Neural progenitor cell (in vitro differentiated cells): Measurements from ENCODE around the gene G6PD. TPM values are rescaled to one million over a fixed set of nuclear protein-coding genes. Genes with fewer than 3 reads are reported as not detected.

Experiments used
- DNase-seq: peaks from one replicate; pipeline ENCODE4 v3.0.0-alpha.2; 2016; ENCODE audit warnings: low spot score
- H2AFZ ChIP-seq: fragments of 200-600 bp; sonication (generic); replicated peaks from 2 replicates; pipeline ENCODE4 v1.6.1; 2016; ENCODE audit warnings: antibody characterized with exemption
- H3F3A ChIP-seq: fragments of 200-600 bp; sonication (generic); 2 replicates; pipeline ENCODE4 v1.6.1; 2016; ENCODE audit warnings: antibody characterized with exemption, low read depth
- H3K27ac ChIP-seq: fragments of 200-600 bp; sonication (generic); 2 replicates; pipeline ENCODE4 v1.5.1; 2016; ENCODE audit warnings: mild to moderate bottlenecking
- H3K27me3 ChIP-seq: fragments of 200-600 bp; sonication (generic); 2 replicates; pipeline ENCODE4 v1.6.1; 2016; ENCODE audit warnings: mild to moderate bottlenecking, moderate library complexity
- H3K36me3 ChIP-seq: fragments of 200-600 bp; sonication (generic); 2 replicates; pipeline ENCODE4 v1.5.1; 2016
- H3K4me1 ChIP-seq: fragments of 200-600 bp; sonication (generic); 2 replicates; pipeline ENCODE4 v1.6.1; 2016; ENCODE audit warnings: mixed run types
- H3K4me2 ChIP-seq: fragments of 200-600 bp; sonication (generic); 2 replicates; pipeline ENCODE4 v1.6.1; 2016
- H3K4me3 ChIP-seq: fragments of 200-600 bp; sonication (generic); 2 replicates; pipeline ENCODE4 v1.5.1; 2016
- H3K79me2 ChIP-seq: fragments of 200-600 bp; sonication (generic); 2 replicates; pipeline ENCODE4 v1.6.1; 2016; ENCODE audit warnings: low read depth
- H3K9ac ChIP-seq: fragments of 200-600 bp; sonication (generic); 2 replicates; pipeline ENCODE4 v1.6.1; 2016
- H3K9me3 ChIP-seq: fragments of 200-600 bp; sonication (generic); 2 replicates; pipeline ENCODE4 v1.5.1; 2016; ENCODE audit warnings: low read depth
- H4K20me1 ChIP-seq: fragments of 200-600 bp; sonication (generic); 2 replicates; pipeline ENCODE4 v1.6.1; 2016; ENCODE audit warnings: low read depth
- H3K27ac Mint-ChIP-seq: 3 replicates; pipeline ENCODE4 v1.8.0; 2021; ENCODE audit warnings: mixed read lengths
- H3K27me3 Mint-ChIP-seq: 2 replicates; pipeline ENCODE4 v1.8.0; 2022; ENCODE audit warnings: low read depth, mild to moderate bottlenecking, inconsistent platforms, moderate library complexity, mixed read lengths; ENCODE audit not compliant: insufficient read depth
- H3K36me3 Mint-ChIP-seq: 3 replicates; pipeline ENCODE4 v1.8.0; 2021; ENCODE audit warnings: mixed read lengths
- H3K4me1 Mint-ChIP-seq: 3 replicates; pipeline ENCODE4 v1.8.0; 2021; ENCODE audit warnings: mixed read lengths
- H3K4me3 Mint-ChIP-seq: 3 replicates; pipeline ENCODE4 v1.8.0; 2021; ENCODE audit warnings: mild to moderate bottlenecking, moderate library complexity, mixed read lengths
- H3K9me3 Mint-ChIP-seq: 3 replicates; pipeline ENCODE4 v1.8.0; 2020; ENCODE audit warnings: mixed read lengths
- CTCF ChIP-seq: fragments of 200-600 bp; sonication (generic); IDR thresholded peaks from 2 replicates; pipeline ENCODE4 v1.5.1; 2017; ENCODE audit warnings: antibody characterized with exemption, mild to moderate bottlenecking
- EZH2 ChIP-seq: fragments of 200-600 bp; sonication (generic); IDR thresholded peaks from 2 replicates; pipeline ENCODE4 v1.6.1; 2017; ENCODE audit warnings: antibody characterized with exemption, mild to moderate bottlenecking, moderate library complexity
- EZH2phosphoT487 ChIP-seq: fragments of 200-600 bp; sonication (generic); IDR thresholded peaks from 2 replicates; pipeline ENCODE4 v1.6.1; 2017; ENCODE audit warnings: antibody characterized with exemption
- total RNA-seq: library from RNA; depleted of rRNA; stranded (reverse); fragments of >200 nt; gene quantifications from 2 replicates; pipeline ENCODE4 v1.2.3, GENCODE V29; 2015; ENCODE audit warnings: low replicate concordance

Gene G6PD
- total RNA-seq, 1 donor from 2014 or later: 21.6 TPM

DNA sequence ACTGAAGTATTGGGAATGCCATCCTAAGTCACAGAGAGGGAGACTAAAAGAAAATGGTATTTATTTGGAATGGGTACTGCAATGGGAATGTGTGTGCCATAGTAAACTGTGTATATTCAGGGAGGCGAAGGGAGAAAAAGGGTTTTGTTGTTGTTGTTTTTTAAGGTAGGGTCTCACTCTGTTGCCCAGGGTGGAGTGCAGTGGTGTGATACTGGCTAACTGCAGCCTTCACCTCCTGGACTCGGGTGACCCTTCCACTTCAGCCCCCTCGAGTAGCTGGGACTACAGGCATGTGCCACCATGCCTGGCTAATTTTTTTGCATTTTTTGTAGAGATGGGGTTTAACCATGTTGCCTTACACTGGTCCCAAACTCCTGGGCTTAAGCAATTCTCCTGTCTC lies 51.9 kb downstream of the G6PD start:
- H3K27me3 Mint-ChIP-seq: peaks cover 6% of the 10 kb centered on the region
- peaks cover 3% of the 10 kb centered on the region for H3K27me3 ChIP-seq

DNA sequence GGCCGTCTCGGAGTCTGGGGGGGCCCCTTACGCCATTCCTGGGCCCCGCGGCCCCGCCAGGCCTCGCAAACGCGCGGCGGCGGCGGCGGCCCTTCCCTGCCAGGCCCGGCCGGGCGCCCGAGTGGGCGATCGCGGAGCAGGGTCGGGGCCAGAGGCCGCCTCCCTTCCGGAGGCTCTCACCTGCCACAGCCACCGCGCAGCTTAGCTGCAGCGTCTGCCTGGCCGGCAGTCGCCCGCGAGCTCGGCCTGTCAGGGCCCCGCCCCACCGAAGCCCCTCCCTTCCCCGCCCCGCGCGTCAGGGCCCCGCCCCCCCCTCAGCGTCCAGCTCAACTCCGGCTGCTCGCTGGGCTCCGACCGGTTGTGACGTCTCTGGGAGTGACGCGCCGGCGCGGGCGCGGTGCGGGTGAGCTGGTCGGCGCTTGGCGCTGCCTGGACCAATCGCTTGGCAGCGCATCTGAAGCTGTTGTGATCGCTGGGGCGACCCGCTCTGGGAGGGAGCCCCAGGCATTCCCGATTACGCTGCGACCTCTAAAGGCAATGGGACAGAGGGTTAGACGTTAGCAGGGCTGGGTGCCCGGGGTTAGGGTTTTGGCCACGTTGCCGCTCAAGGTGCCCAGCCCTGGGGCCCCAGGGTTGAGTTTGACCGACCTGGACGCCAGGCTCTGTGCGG lies 56.1 kb downstream of the G6PD start, which contains the start of gene SLC10A3:
TSS of gene SLC10A3 (minus strand) at position 216 of the 670 bp plus-strand sequence. CDS start 1,689 bp downstream, outside the sequence.
- Histone ChIP-seq H3K4me1 (no peaks in the 10 kb centered on the region), H4K20me1 (no peaks in the 10 kb centered on the region), H3K27ac (peak within 1 kb of the TSS; percentile 83), H3F3A (peaks cover 9% of the 10 kb centered on the region), H3K4me3 (peak within 1 kb of the TSS; percentile 55), H2AFZ (peak within 1 kb of the TSS; percentile 65), H3K79me2 (no peaks in the 10 kb centered on the region), H3K9me3 (no peaks in the 10 kb centered on the region), H3K4me2 (peak within 1 kb of the TSS; percentile 78), H3K9ac (peak within 1 kb of the TSS; percentile 52), H3K27me3 (peaks cover 11% of the 10 kb centered on the region), H3K36me3 (no peaks in the 10 kb centered on the region)
- Mint-ChIP-seq H3K4me1 (peaks cover 3% of the 10 kb centered on the region), H3K36me3 (peaks cover 4% of the 10 kb centered on the region), H3K9me3 (peaks cover 18% of the 10 kb centered on the region), H3K27ac (peak within 1 kb of the TSS; percentile 57), H3K27me3 (peaks cover 9% of the 10 kb centered on the region), H3K4me3 (peak within 1 kb of the TSS; percentile 88)
- TF ChIP-seq EZH2phosphoT487: no peak
- no peak for TF ChIP-seq EZH2
- TF ChIP-seq CTCF: peak; percentile 24
- peak; percentile 95 for DNase-seq

More for the DNA sequence above, 51.9 kb downstream of the G6PD start:
- no peak overlapping the region for H3K4me3 Mint-ChIP-seq
- no peak overlapping the region for H3K4me3 ChIP-seq
- H3K36me3 ChIP-seq: no peaks in the 10 kb centered on the region
- no peaks in the 10 kb centered on the region for H3K79me2 ChIP-seq
- no peaks in the 10 kb centered on the region for H3K9me3 ChIP-seq
- H3K27ac ChIP-seq: no peak overlapping the region
- no peak overlapping the region for H3K27ac Mint-ChIP-seq
- H3F3A ChIP-seq: peaks cover 7% of the 10 kb centered on the region
- no peaks in the 10 kb centered on the region for H3K4me1 ChIP-seq
- no peak overlapping the region for H3K4me2 ChIP-seq
- no peak for DNase-seq
- peaks cover 11% of the 10 kb centered on the region for H3K9me3 Mint-ChIP-seq
- H3K4me1 Mint-ChIP-seq: peaks cover under 1% of the 10 kb centered on the region
- no peaks in the 10 kb centered on the region for H3K36me3 Mint-ChIP-seq
- H4K20me1 ChIP-seq: no peaks in the 10 kb centered on the region
- no peak overlapping the region for H2AFZ ChIP-seq
- no peak overlapping the region for H3K9ac ChIP-seq
- no peak for TF ChIP-seq EZH2
- no peak for TF ChIP-seq CTCF
- no peak for TF ChIP-seq EZH2phosphoT487

- no peaks in the 10 kb centered on the region for H3K4me1 ChIP-seq
- peaks cover 9% of the 10 kb centered on the region for H3F3A ChIP-seq
- Mint-ChIP-seq H3K27ac (no peak overlapping the region), H3K36me3 (peaks cover 4% of the 10 kb centered on the region), H3K9me3 (peaks cover 18% of the 10 kb centered on the region), H3K4me3 (peak overlapping the region; percentile 87), H3K4me1 (peaks cover 3% of the 10 kb centered on the region), H3K27me3 (peaks cover 9% of the 10 kb centered on the region)
- TF ChIP-seq EZH2phosphoT487: no peak
- no peak for TF ChIP-seq CTCF
- no peak for TF ChIP-seq EZH2
- DNase-seq: no peak
- peaks cover 11% of the 10 kb centered on the region for H3K27me3 ChIP-seq
- H3K36me3 ChIP-seq: no peaks in the 10 kb centered on the region
- H3K9ac ChIP-seq: no peak overlapping the region
- no peaks in the 10 kb centered on the region for H3K9me3 ChIP-seq
- no peak overlapping the region for H3K27ac ChIP-seq
- H4K20me1 ChIP-seq: no peaks in the 10 kb centered on the region
- peak overlapping the region; percentile 55 for H3K4me3 ChIP-seq
- no peaks in the 10 kb centered on the region for H3K79me2 ChIP-seq
- no peak overlapping the region for H2AFZ ChIP-seq
- peak overlapping the region; percentile 62 for H3K4me2 ChIP-seq
Observed at GRCh38 chrX:154490021-154490413, 56.6 kb downstream of the G6PD start.
